Erythroblast (primary cell): Measurements from ENCODE around the gene TMEM255A.

Experiments used
- GATA1 ChIP-seq: IDR thresholded peaks from 2 replicates; pipeline ENCODE4 v1.6.1; 2011; ENCODE audit warnings: low read depth, mild to moderate bottlenecking, control low read depth, low read length, moderate library complexity
- POLR2A ChIP-seq: IDR thresholded peaks from 2 replicates; pipeline ENCODE4 v1.6.1; 2011; ENCODE audit warnings: mild to moderate bottlenecking, low read length

DNA sequence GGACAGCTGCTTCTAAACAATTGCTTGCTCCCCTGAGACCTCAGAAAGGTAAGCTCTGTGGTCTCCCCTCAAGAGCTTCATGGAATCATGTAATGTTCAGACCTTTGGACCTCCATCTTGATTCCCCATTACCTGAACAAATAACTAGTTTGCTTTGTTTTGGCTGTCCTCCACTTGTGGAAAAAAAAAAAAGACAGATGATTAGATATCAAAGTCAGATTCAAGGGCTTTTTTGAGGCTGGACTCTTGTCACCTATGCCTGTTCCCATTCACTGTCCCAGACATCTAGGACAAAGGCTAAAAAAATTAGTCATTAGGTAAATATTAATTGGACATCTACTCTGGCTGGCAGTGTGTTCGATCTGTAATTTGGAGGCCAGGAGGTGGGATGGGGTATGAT is 13.3 kb downstream of the TMEM255A start:
- TF ChIP-seq POLR2A (no peak), GATA1 (no peak)
